Skeletal muscle satellite cell (primary cell): Measurements from ENCODE around the gene KCNT1.

Experiments used
- H3K27me3 ChIP-seq: 2 replicates; pipeline ENCODE4 v1.7.0; 2013; ENCODE audit warnings: low read length; ENCODE audit not compliant: control insufficient read depth, insufficient read depth
- H3K36me3 ChIP-seq: 2 replicates; pipeline ENCODE4 v1.7.0; 2013; ENCODE audit warnings: mild to moderate bottlenecking, control low read depth, low read length; ENCODE audit not compliant: insufficient read depth
- H3K4me1 ChIP-seq: 2 replicates; pipeline ENCODE4 v1.7.0; 2013; ENCODE audit warnings: low read length; ENCODE audit not compliant: control insufficient read depth, insufficient read depth
- H3K4me2 ChIP-seq: 2 replicates; pipeline ENCODE4 v1.7.0; 2013; ENCODE audit warnings: mild to moderate bottlenecking, low read length
- H3K4me3 ChIP-seq: 2 replicates; pipeline ENCODE4 v1.7.0; 2013; ENCODE audit warnings: low read length
- H3K9ac ChIP-seq: 2 replicates; pipeline ENCODE4 v1.7.0; 2013; ENCODE audit warnings: mild to moderate bottlenecking, low read depth, low read length, moderate library complexity
- H3K9me3 ChIP-seq: replicated peaks from 2 replicates; pipeline ENCODE4 v1.7.0; 2013; ENCODE audit warnings: mild to moderate bottlenecking, control low read depth, low read length

The KCNT1 gene

GRCh38 chr9:135728436-135729110, 26.6 kb downstream of the KCNT1 start:
- no peak overlapping the region for H3K9ac ChIP-seq
- no peaks in the 10 kb centered on the region for H3K9me3 ChIP-seq
- H3K36me3 ChIP-seq: no peaks in the 10 kb centered on the region
- H3K4me2 ChIP-seq: no peak overlapping the region
- H3K4me3 ChIP-seq: no peak overlapping the region
- H3K27me3 ChIP-seq: peaks cover 10% of the 10 kb centered on the region
- no peaks in the 10 kb centered on the region for H3K4me1 ChIP-seq

- H3K9ac ChIP-seq: no peak overlapping the region
- H3K4me1 ChIP-seq: no peaks in the 10 kb centered on the region
- H3K27me3 ChIP-seq: peaks cover 10% of the 10 kb centered on the region
- no peak overlapping the region for H3K4me2 ChIP-seq
- H3K9me3 ChIP-seq: no peaks in the 10 kb centered on the region
- no peaks in the 10 kb centered on the region for H3K36me3 ChIP-seq
- H3K4me3 ChIP-seq: no peak overlapping the region
These were observed 27.5 kb downstream of the KCNT1 start for GRCh38 chr9:135729480-135729879.

GRCh38 chr9:135731454-135731853, 29.5 kb downstream of the KCNT1 start:
- Histone ChIP-seq H3K4me2 (no peak overlapping the region), H3K27me3 (peaks cover 10% of the 10 kb centered on the region), H3K4me3 (no peak overlapping the region), H3K4me1 (no peaks in the 10 kb centered on the region), H3K9ac (no peak overlapping the region), H3K9me3 (no peaks in the 10 kb centered on the region), H3K36me3 (no peaks in the 10 kb centered on the region)

- Histone ChIP-seq H3K9ac (no peak overlapping the region), H3K4me3 (no peak overlapping the region), H3K36me3 (no peaks in the 10 kb centered on the region), H3K27me3 (peaks cover 5% of the 10 kb centered on the region), H3K4me1 (no peaks in the 10 kb centered on the region), H3K4me2 (no peak overlapping the region), H3K9me3 (no peaks in the 10 kb centered on the region)
These were observed 30.7 kb downstream of the KCNT1 start for GRCh38 chr9:135732569-135733257.

- no peak overlapping the region for H3K4me2 ChIP-seq
- no peak overlapping the region for H3K9ac ChIP-seq
- no peaks in the 10 kb centered on the region for H3K9me3 ChIP-seq
- H3K36me3 ChIP-seq: no peaks in the 10 kb centered on the region
- no peaks in the 10 kb centered on the region for H3K4me1 ChIP-seq
- H3K4me3 ChIP-seq: no peak overlapping the region
- H3K27me3 ChIP-seq: peaks cover 2% of the 10 kb centered on the region
These were observed 32.7 kb downstream of the KCNT1 start for GRCh38 chr9:135734616-135735144.

GRCh38 chr9:135736272-135736978, 34.4 kb downstream of the KCNT1 start:
- Histone ChIP-seq H3K36me3 (no peaks in the 10 kb centered on the region), H3K9me3 (no peaks in the 10 kb centered on the region), H3K9ac (no peak overlapping the region), H3K4me2 (no peak overlapping the region), H3K27me3 (peaks cover 9% of the 10 kb centered on the region), H3K4me1 (no peaks in the 10 kb centered on the region), H3K4me3 (no peak overlapping the region)

- Histone ChIP-seq H3K9me3 (no peaks in the 10 kb centered on the region), H3K36me3 (no peaks in the 10 kb centered on the region), H3K27me3 (peaks cover 13% of the 10 kb centered on the region), H3K4me2 (no peak overlapping the region), H3K4me3 (no peak overlapping the region), H3K9ac (no peak overlapping the region), H3K4me1 (no peaks in the 10 kb centered on the region)
These were observed 35.2 kb downstream of the KCNT1 start for GRCh38 chr9:135736979-135737839.

- Histone ChIP-seq H3K9ac (no peak overlapping the region), H3K4me3 (no peak overlapping the region), H3K9me3 (no peaks in the 10 kb centered on the region), H3K27me3 (peaks cover 13% of the 10 kb centered on the region), H3K36me3 (no peaks in the 10 kb centered on the region), H3K4me1 (no peaks in the 10 kb centered on the region), H3K4me2 (no peak overlapping the region)
These were observed 36.0 kb downstream of the KCNT1 start for GRCh38 chr9:135737840-135738521.

GRCh38 chr9:135739271-135740220, 37.6 kb downstream of the KCNT1 start:
- Histone ChIP-seq H3K36me3 (no peaks in the 10 kb centered on the region), H3K27me3 (peaks cover 23% of the 10 kb centered on the region)

More at GRCh38 chr9:135739271-135740220, 37.6 kb downstream of the KCNT1 start:
- Histone ChIP-seq H3K4me1 (no peaks in the 10 kb centered on the region), H3K9ac (no peak overlapping the region), H3K4me3 (no peak overlapping the region), H3K4me2 (no peak overlapping the region), H3K9me3 (no peaks in the 10 kb centered on the region)
